ENCODE measurements around the gene ZCCHC12. TPM values are rescaled to one million over a fixed set of nuclear protein-coding genes. Genes with fewer than 3 reads are reported as not detected.
A peak's percentile ranks its signal among the peaks of the same experiment; 100 is the strongest.

The ZCCHC12 gene
- total RNA-seq, 1 experiment from 2014 or later: 0.89 TPM

DNA sequence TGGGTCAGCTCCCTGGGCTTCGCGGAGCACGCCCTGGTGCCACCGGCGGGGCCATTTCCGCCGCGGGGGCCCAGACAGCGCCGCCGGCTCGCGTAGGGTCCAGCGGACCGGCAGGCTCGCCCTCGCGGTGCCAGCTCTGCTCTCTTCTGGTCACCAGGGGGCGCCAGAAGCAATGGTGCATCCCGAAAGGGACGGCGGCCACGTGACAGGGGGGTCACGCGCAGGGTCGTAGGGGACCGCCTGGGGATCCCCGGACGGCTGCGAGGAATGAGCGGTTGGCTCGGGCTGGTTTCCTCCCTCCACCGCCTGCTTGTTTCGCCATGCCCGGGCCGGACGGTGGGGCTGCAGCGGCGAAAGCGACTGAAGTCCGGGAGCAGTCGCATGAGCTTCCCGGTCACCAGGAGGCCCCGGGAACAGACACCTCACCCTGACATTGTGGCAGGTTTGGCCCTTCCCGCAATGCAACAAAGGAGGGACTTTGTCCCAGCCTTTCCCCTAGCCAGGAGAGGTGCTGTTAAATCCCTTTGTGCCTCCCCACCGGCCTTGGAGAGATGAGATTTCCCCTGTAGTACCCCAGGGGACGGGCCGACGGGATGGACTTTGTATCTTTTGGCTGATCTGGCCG lies 15.8 kb downstream of the ZCCHC12 start:
- Histone ChIP-seq H3K4me3 (replicated peaks in 1 of 2; ENCODE audit: low read depth in 1 of 2, low read length in 2 of 2) (peak overlapping the region; percentile 13 to 44; a peak in 3 of 4 replicates), H3K9me2 (ENCODE audit: insufficient read depth) (no peaks in the 10 kb centered on the region), H3K4me1 (ENCODE audit: control insufficient read depth in 1 of 2, insufficient read depth in 2 of 2, low read length in 2 of 2) (peaks cover 3 to 4% of the 10 kb centered on the region in 2 experiments; a peak in 2 of 4 replicates), H3K79me2 (ENCODE audit: insufficient read depth, low read length) (no peaks in the 10 kb centered on the region), H3K9me3 (ENCODE audit: control insufficient read depth in 1 of 2, insufficient read depth in 1 of 2, low read depth in 1 of 2, low read length in 2 of 2) (no peaks in the 10 kb centered on the region), H3K27me3 (ENCODE audit: insufficient read depth, low read length) (no peaks in the 10 kb centered on the region), H3K27ac (ENCODE audit: low read depth, low read length) (no peak overlapping the region), H2AFZ (ENCODE audit: low read depth, low read length, poor library complexity, severe bottlenecking) (peak overlapping the region; percentile 94), H3K4me2 (ENCODE audit: low read length) (peak overlapping the region; percentile 76), H3K36me3 (ENCODE audit: control insufficient read depth in 1 of 2, insufficient read depth in 2 of 2, low read length in 2 of 2) (no peaks in the 10 kb centered on the region), H3K9ac (ENCODE audit: low read length) (no peak overlapping the region), H4K20me1 (ENCODE audit: insufficient read depth) (no peaks in the 10 kb centered on the region)
- ChIA-PET RAD21 (ENCODE audit: low non-redundant PET in 1 of 2, low total read pairs in 2 of 2, uncharacterized antibody in 2 of 2, unreplicated experiment in 2 of 2) (interaction anchor here in 1 of 2 experiments (0.6 to 0.7 kb wide), 2 partner anchors 13 to 227 kb away, joined by 3 to 4 read pairs; no protein-coding TSS in a partner anchor), CTCF (interaction anchor here (0.7 to 1.7 kb wide), 8 partner anchors 9 to 472 kb away, joined by 3 to 11 read pairs (median 4); partner anchors contain the start of gene ZCCHC12), POLR2A (no interaction called here)
- ATAC-seq: peak; percentile 98
- intact Hi-C loops (cut with micrococcal nuclease): loop anchor here (2.0 kb wide), 1 partner anchor 227 kb away; no protein-coding TSS in a partner anchor
- TF ChIP-seq, protein P1, sequence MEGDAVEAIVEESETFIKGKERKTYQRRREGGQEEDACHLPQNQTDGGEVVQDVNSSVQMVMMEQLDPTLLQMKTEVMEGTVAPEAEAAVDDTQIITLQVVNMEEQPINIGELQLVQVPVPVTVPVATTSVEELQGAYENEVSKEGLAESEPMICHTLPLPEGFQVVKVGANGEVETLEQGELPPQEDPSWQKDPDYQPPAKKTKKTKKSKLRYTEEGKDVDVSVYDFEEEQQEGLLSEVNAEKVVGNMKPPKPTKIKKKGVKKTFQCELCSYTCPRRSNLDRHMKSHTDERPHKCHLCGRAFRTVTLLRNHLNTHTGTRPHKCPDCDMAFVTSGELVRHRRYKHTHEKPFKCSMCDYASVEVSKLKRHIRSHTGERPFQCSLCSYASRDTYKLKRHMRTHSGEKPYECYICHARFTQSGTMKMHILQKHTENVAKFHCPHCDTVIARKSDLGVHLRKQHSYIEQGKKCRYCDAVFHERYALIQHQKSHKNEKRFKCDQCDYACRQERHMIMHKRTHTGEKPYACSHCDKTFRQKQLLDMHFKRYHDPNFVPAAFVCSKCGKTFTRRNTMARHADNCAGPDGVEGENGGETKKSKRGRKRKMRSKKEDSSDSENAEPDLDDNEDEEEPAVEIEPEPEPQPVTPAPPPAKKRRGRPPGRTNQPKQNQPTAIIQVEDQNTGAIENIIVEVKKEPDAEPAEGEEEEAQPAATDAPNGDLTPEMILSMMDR (IDR thresholded peaks at IDR 0.05 in 2 of 3, conservative IDR thresholded peaks at IDR 0.05 in 1 of 3; ENCODE audit: borderline replicate concordance in 1 of 3, insufficient read depth in 1 of 3, low read depth in 2 of 3, low read length in 2 of 3): peak; percentile 53 to 57 (median 54)
- TF ChIP-seq SP1 (IDR thresholded peaks at IDR 0.05; ENCODE audit: low read depth): no peak
- peak; percentile 39 for TF ChIP-seq RAD21 (IDR thresholded peaks at IDR 0.05; ENCODE audit: low read depth)
- TF ChIP-seq CBX3 (IDR thresholded peaks at IDR 0.05; ENCODE audit: low read depth): peak; percentile 66; the same call in 1 of the 2 replicates
- peak; percentile 71; the same call in 1 of the 2 replicates for TF ChIP-seq MAX (IDR thresholded peaks at IDR 0.05)
- no TSS peak for BruUV-seq (replicated peaks)
- DNase-seq (ENCODE audit: low read depth, low spot score): peak; percentile 19

Data from HCT116 (cell line).